Astrocyte (in vitro differentiated cells and primary cell): ENCODE measurements around the gene QPCT. TPM values are rescaled to one million over a fixed set of nuclear protein-coding genes. Genes with fewer than 3 reads are reported as not detected.

Experiments
- DNase-seq: peaks from one replicate; pipeline ENCODE4 v3.0.0-alpha.2; 2010; ENCODE audit warnings: low read depth
- FAIRE-seq: peaks from 2 replicates; lab custom pipeline; 2011; peaks lifted over from hg19 to GRCh38; lab: Jason Lieb, UNC
- H2AFZ ChIP-seq: 2 replicates; pipeline ENCODE4 v1.6.0; 2012; ENCODE audit warnings: low read depth, low read length, inconsistent platforms
- H3K27ac ChIP-seq: 2 replicates; pipeline ENCODE4 v1.5.1; 2011; ENCODE audit warnings: low read depth, low read length, inconsistent platforms
- H3K27me3 ChIP-seq: 2 replicates; pipeline ENCODE4 v1.6.0; 2011; ENCODE audit warnings: low read length, inconsistent platforms; ENCODE audit not compliant: insufficient read depth
- H3K36me3 ChIP-seq: 2 replicates; pipeline ENCODE4 v1.5.1; 2011; ENCODE audit warnings: low read length, inconsistent platforms; ENCODE audit not compliant: insufficient read depth
- H3K4me1 ChIP-seq: 2 replicates; pipeline ENCODE4 v1.5.1; 2011; ENCODE audit warnings: low read length, inconsistent platforms; ENCODE audit not compliant: insufficient read depth
- H3K4me2 ChIP-seq: 2 replicates; pipeline ENCODE4 v1.6.0; 2012; ENCODE audit warnings: low read length, inconsistent platforms
- H3K4me3 ChIP-seq: 2 replicates; pipeline ENCODE4 v1.5.1; 2011; ENCODE audit warnings: low read depth, mild to moderate bottlenecking, low read length, inconsistent platforms; ENCODE audit not compliant: insufficient read depth
- H3K79me2 ChIP-seq: 2 replicates; pipeline ENCODE4 v1.6.0; 2012; ENCODE audit warnings: mild to moderate bottlenecking, low read length, inconsistent platforms; ENCODE audit not compliant: insufficient read depth
- H3K9ac ChIP-seq: 2 replicates; pipeline ENCODE4 v1.6.0; 2012; ENCODE audit warnings: mild to moderate bottlenecking, low read length, inconsistent platforms
- H3K9me3 ChIP-seq: 2 replicates; pipeline ENCODE4 v1.5.1; 2012; ENCODE audit warnings: low read depth, mild to moderate bottlenecking, low read length, inconsistent platforms; ENCODE audit not compliant: insufficient read depth
- H4K20me1 ChIP-seq: 2 replicates; pipeline ENCODE4 v1.6.0; 2012; ENCODE audit warnings: low read length, inconsistent platforms; ENCODE audit not compliant: insufficient read depth
- H3K27ac Mint-ChIP-seq: one replicate; pipeline ENCODE4 v1.8.0; 2021; ENCODE audit warnings: mild to moderate bottlenecking, mixed read lengths; ENCODE audit not compliant: unreplicated experiment
- H3K27me3 Mint-ChIP-seq: one replicate; pipeline ENCODE4 v1.8.0; 2021; ENCODE audit warnings: low read depth, mixed read lengths; ENCODE audit not compliant: unreplicated experiment
- H3K36me3 Mint-ChIP-seq: one replicate; pipeline ENCODE4 v1.8.0; 2021; ENCODE audit warnings: low read depth, mixed read lengths; ENCODE audit not compliant: unreplicated experiment
- H3K4me1 Mint-ChIP-seq: one replicate; pipeline ENCODE4 v1.8.0; 2021; ENCODE audit warnings: low read depth, mixed read lengths; ENCODE audit not compliant: unreplicated experiment
- H3K4me3 Mint-ChIP-seq: one replicate; pipeline ENCODE4 v1.8.0; 2021; ENCODE audit warnings: mild to moderate bottlenecking, moderate library complexity, mixed read lengths; ENCODE audit not compliant: unreplicated experiment
- H3K9me3 Mint-ChIP-seq: one replicate; pipeline ENCODE4 v1.8.0; 2021; ENCODE audit warnings: mild to moderate bottlenecking, mixed read lengths; ENCODE audit not compliant: unreplicated experiment
- CTCF ChIP-seq: IDR thresholded peaks from 2 replicates; pipeline ENCODE4 v1.5.1; 2011; ENCODE audit warnings: low read depth, mild to moderate bottlenecking, inconsistent platforms, low read length, moderate library complexity; ENCODE audit not compliant: insufficient read depth
- EZH2 ChIP-seq: IDR thresholded peaks from 2 replicates; pipeline ENCODE4 v1.6.1; 2012; ENCODE audit warnings: mild to moderate bottlenecking, low read length, inconsistent platforms; ENCODE audit not compliant: insufficient read depth
- total RNA-seq: library from RNA; stranded (reverse); gene quantifications from 2 replicates; pipeline ENCODE4 v1.2.1, GENCODE V29; 2021

Gene QPCT
- total RNA-seq, 1 donor from 2014 or later: 23.1 TPM

GRCh38 chr2:37321029-37321682 lies 23.3 kb upstream of the QPCT start:
- Histone ChIP-seq H3K9ac (no peak overlapping the region), H3K9me3 (no peaks in the 10 kb centered on the region), H3K79me2 (peaks cover 81% of the 10 kb centered on the region), H3K36me3 (peaks cover 1% of the 10 kb centered on the region), H3K27me3 (no peaks in the 10 kb centered on the region), H3K4me1 (peaks cover 10% of the 10 kb centered on the region), H3K4me2 (no peak overlapping the region), H2AFZ (no peak overlapping the region), H3K27ac (no peak overlapping the region), H4K20me1 (peaks cover 50% of the 10 kb centered on the region), H3K4me3 (no peak overlapping the region)
- H3K4me1 Mint-ChIP-seq: peaks cover 39% of the 10 kb centered on the region
- no peak for TF ChIP-seq CTCF
- TF ChIP-seq EZH2: no peak
- FAIRE-seq (no peak), DNase-seq (no peak)
- H3K27me3 Mint-ChIP-seq: no peaks in the 10 kb centered on the region
- peaks cover 4% of the 10 kb centered on the region for H3K36me3 Mint-ChIP-seq
- peak overlapping the region; percentile 57 for H3K4me3 Mint-ChIP-seq
- H3K9me3 Mint-ChIP-seq: no peaks in the 10 kb centered on the region
- peak overlapping the region; percentile 14 for H3K27ac Mint-ChIP-seq

GRCh38 chr2:37322368-37322767 lies 22.1 kb upstream of the QPCT start:
- Histone ChIP-seq H3K79me2 (peaks cover 69% of the 10 kb centered on the region), H3K9ac (no peak overlapping the region), H3K27me3 (no peaks in the 10 kb centered on the region), H3K4me2 (peak overlapping the region; percentile 92), H3K9me3 (no peaks in the 10 kb centered on the region), H3K36me3 (no peaks in the 10 kb centered on the region), H3K4me3 (no peak overlapping the region), H4K20me1 (peaks cover 43% of the 10 kb centered on the region), H3K27ac (no peak overlapping the region), H3K4me1 (peaks cover 10% of the 10 kb centered on the region), H2AFZ (no peak overlapping the region)
- H3K27ac Mint-ChIP-seq: no peak overlapping the region
- FAIRE-seq (no peak), DNase-seq (peak; percentile 42)
- no peaks in the 10 kb centered on the region for H3K27me3 Mint-ChIP-seq
- no peaks in the 10 kb centered on the region for H3K36me3 Mint-ChIP-seq
- TF ChIP-seq CTCF: no peak
- no peak for TF ChIP-seq EZH2
- no peaks in the 10 kb centered on the region for H3K9me3 Mint-ChIP-seq
- peaks cover 40% of the 10 kb centered on the region for H3K4me1 Mint-ChIP-seq
- peak overlapping the region; percentile 68 for H3K4me3 Mint-ChIP-seq

GRCh38 chr2:37323176-37323780 lies 21.2 kb upstream of the QPCT start:
- Mint-ChIP-seq H3K27me3 (no peaks in the 10 kb centered on the region), H3K27ac (peak overlapping the region; percentile 97), H3K4me3 (peak overlapping the region; percentile 99), H3K4me1 (peaks cover 31% of the 10 kb centered on the region), H3K9me3 (no peaks in the 10 kb centered on the region), H3K36me3 (no peaks in the 10 kb centered on the region)
- peaks cover 35% of the 10 kb centered on the region for H4K20me1 ChIP-seq
- no peaks in the 10 kb centered on the region for H3K27me3 ChIP-seq
- peak overlapping the region; percentile 53 for H2AFZ ChIP-seq
- DNase-seq: no peak
- H3K4me2 ChIP-seq: peak overlapping the region; percentile 92
- H3K9me3 ChIP-seq: no peaks in the 10 kb centered on the region
- no peaks in the 10 kb centered on the region for H3K36me3 ChIP-seq
- peak overlapping the region; percentile 90 for H3K9ac ChIP-seq
- no peak for FAIRE-seq
- no peak for TF ChIP-seq EZH2
- no peak for TF ChIP-seq CTCF
- peak overlapping the region; percentile 94 for H3K4me3 ChIP-seq
- H3K27ac ChIP-seq: peak overlapping the region; percentile 75
- peaks cover 9% of the 10 kb centered on the region for H3K4me1 ChIP-seq
- H3K79me2 ChIP-seq: peaks cover 59% of the 10 kb centered on the region
